Measurements from ENCODE around the gene FOSB. TPM values are rescaled to one million over a fixed set of nuclear protein-coding genes. Genes with fewer than 3 reads are reported as not detected.

FOSB gene
- total RNA-seq, 6 donors from 2014 or later = 8.8 to 152 (median 94.9) TPM; not detected in 1

DNA sequence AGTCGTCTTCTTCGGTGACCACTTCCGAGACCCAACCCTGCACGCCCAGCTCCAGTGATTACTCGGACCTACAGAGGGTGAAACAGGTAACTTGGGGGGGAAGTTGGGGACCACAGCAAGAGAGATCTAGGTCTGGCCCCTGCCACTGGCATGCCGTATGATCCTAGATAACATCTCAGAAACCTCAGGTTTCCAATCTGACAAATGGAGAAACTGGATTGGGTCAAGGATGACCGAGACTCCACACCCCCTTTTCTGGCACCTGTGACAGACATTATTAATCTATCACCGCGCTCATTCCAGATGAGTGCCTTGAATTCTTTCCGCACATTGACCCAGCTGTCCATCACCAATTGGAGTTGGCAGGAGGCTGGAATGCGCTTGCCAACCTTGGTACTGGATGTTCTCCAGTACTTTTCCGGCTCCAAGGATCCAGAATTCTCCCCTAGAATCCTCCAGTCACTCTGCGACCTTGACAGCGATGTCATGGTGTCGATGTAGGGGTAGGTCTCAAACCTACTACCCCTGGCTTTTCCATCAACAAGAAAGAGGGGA lies 56.9 kb downstream of the FOSB start:
- ATAC-seq (ENCODE audit: low FRiP score in 2 of 2) (no peak), DNase-seq (no peak)
- WGBS, 2 donors = 94 to 97% methylated on average over 15 of the region's 15 CpGs
- Histone ChIP-seq H3K27ac (no peak overlapping the region), H3K9me3 (no peaks in the 10 kb centered on the region), H3K36me3 (peaks cover 8 to 74% (median 62%) of the 10 kb centered on the region in 4 donors), H3K4me3 (no peak overlapping the region), H3K4me1 (peaks cover 16 to 34% (median 22%) of the 10 kb centered on the region in 4 donors), H3K27me3 (no peaks in the 10 kb centered on the region)
- no peak for TF ChIP-seq POLR2AphosphoS5 (IDR thresholded peaks at IDR 0.05)
- TF ChIP-seq EP300 (IDR thresholded peaks at IDR 0.05) = no peak
- TF ChIP-seq, protein P1, sequence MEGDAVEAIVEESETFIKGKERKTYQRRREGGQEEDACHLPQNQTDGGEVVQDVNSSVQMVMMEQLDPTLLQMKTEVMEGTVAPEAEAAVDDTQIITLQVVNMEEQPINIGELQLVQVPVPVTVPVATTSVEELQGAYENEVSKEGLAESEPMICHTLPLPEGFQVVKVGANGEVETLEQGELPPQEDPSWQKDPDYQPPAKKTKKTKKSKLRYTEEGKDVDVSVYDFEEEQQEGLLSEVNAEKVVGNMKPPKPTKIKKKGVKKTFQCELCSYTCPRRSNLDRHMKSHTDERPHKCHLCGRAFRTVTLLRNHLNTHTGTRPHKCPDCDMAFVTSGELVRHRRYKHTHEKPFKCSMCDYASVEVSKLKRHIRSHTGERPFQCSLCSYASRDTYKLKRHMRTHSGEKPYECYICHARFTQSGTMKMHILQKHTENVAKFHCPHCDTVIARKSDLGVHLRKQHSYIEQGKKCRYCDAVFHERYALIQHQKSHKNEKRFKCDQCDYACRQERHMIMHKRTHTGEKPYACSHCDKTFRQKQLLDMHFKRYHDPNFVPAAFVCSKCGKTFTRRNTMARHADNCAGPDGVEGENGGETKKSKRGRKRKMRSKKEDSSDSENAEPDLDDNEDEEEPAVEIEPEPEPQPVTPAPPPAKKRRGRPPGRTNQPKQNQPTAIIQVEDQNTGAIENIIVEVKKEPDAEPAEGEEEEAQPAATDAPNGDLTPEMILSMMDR (IDR thresholded peaks at IDR 0.05) = no peak
- TF ChIP-seq POLR2A (IDR thresholded peaks at IDR 0.05) = no peak

Small RNA genes lying within 50 kb of the gene (small RNA-seq; reads per million reads assigned to genes)
- gene MIR6088 = 0 reads per million in 4 donors

Other genes starting within 250 kb of the FOSB start
- gene EXOC3L2, start 222.6 kb upstream of the FOSB start, total RNA-seq = 1 to 10 TPM; 1.1 to 10.0 (median 2.7) TPM
- 10 to 100 TPM; 14.6 to 59.3 (median 35.6) TPM for gene MARK4, start 216.7 kb upstream of the FOSB start, total RNA-seq
- gene CKM, start 145.1 kb upstream of the FOSB start, total RNA-seq = not detected
- gene KLC3, start 127.2 kb upstream of the FOSB start, total RNA-seq = 1 to 10 TPM; 2.4 to 9.5 (median 3.9) TPM
- gene ERCC2, start 97.4 kb upstream of the FOSB start, total RNA-seq = 10 to 100 TPM in 5 of 6 donors, 1 to 10 TPM in 1; 7.4 to 19.1 (median 13.0) TPM
- 10 to 100 TPM; 27.8 to 76.2 (median 57.5) TPM for gene PPP1R13L, start 62.9 kb upstream of the FOSB start, total RNA-seq
- gene POLR1G, start 61.4 kb upstream of the FOSB start, total RNA-seq = 1 to 10 TPM; 1.0 to 7.7 (median 5.8) TPM
- gene ERCC1, start 44.1 kb upstream of the FOSB start, total RNA-seq = 100 to 1,000 TPM in 1 of 6 donors, 10 to 100 TPM in 5; 53.7 to 102 (median 76.2) TPM
- 10 to 100 TPM in 3 of 6 donors, 1 to 10 TPM in 3; 5.2 to 17.8 (median 11.1) TPM for gene RTN2, start 29.1 kb downstream of the FOSB start, total RNA-seq
- 1 to 10 TPM in 3 of 6 donors, under 1 TPM in 2, not detected in 1; 0.89 to 6.3 (median 1.1) TPM for gene PPM1N, start 30.4 kb downstream of the FOSB start, total RNA-seq
- 100 to 1,000 TPM in 4 of 6 donors, 10 to 100 TPM in 2; 68.1 to 266 (median 143) TPM for gene VASP, start 39.5 kb downstream of the FOSB start, total RNA-seq
- 10 to 100 TPM in 5 of 6 donors, 1 to 10 TPM in 1; 9.9 to 14.3 (median 12.7) TPM for gene OPA3, start 116.8 kb downstream of the FOSB start, total RNA-seq
- gene GPR4, start 134.2 kb downstream of the FOSB start, total RNA-seq = 10 to 100 TPM in 2 of 6 donors, 1 to 10 TPM in 4; 1.0 to 22.1 (median 6.8) TPM
- 10 to 100 TPM; 34.1 to 70.2 (median 48.2) TPM for gene EML2, start 171.4 kb downstream of the FOSB start, total RNA-seq
- 10 to 100 TPM in 1 of 6 donors, 1 to 10 TPM in 5; 2.9 to 17.8 (median 6.0) TPM for gene GIPR, start 200.2 kb downstream of the FOSB start, total RNA-seq
- gene SNRPD2, start 224.0 kb downstream of the FOSB start, total RNA-seq = 100 to 1,000 TPM in 5 of 6 donors, 10 to 100 TPM in 1; 58.7 to 261 (median 161) TPM
- gene QPCTL, start 224.7 kb downstream of the FOSB start, total RNA-seq = 10 to 100 TPM in 3 of 6 donors, 1 to 10 TPM in 3; 7.1 to 18.3 (median 10.1) TPM